Measurements from ENCODE around the gene FGF14.

FGF14 gene

DNA sequence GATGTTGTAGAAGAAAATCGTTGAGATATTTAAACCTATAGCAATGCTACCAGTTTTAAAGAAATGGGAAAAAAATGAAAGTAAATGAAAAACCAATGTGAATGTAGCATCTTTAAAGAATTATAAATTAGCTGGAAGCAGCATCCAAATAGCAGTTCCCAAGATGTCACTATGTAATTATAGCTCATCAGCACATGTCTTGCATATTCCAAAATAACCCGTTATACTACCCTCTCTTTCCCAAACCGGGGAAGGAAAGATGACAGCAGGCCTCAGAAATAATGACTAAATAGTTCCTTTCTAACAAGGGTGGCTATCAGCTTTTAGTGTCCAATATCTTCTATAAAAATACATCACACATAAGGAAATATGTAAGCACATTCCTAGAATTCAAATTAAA lies 140.5 kb downstream of the FGF14 start:
- DNase-seq (ENCODE audit: low spot score) = no peak
- in situ Hi-C loops (cut with MboI; ENCODE audit: low pct_unique_long_range_greater_than_20kb, low sequenced_read_pairs, unreplicated experiment) = no loop called here
- TF ChIP-seq, protein P1, sequence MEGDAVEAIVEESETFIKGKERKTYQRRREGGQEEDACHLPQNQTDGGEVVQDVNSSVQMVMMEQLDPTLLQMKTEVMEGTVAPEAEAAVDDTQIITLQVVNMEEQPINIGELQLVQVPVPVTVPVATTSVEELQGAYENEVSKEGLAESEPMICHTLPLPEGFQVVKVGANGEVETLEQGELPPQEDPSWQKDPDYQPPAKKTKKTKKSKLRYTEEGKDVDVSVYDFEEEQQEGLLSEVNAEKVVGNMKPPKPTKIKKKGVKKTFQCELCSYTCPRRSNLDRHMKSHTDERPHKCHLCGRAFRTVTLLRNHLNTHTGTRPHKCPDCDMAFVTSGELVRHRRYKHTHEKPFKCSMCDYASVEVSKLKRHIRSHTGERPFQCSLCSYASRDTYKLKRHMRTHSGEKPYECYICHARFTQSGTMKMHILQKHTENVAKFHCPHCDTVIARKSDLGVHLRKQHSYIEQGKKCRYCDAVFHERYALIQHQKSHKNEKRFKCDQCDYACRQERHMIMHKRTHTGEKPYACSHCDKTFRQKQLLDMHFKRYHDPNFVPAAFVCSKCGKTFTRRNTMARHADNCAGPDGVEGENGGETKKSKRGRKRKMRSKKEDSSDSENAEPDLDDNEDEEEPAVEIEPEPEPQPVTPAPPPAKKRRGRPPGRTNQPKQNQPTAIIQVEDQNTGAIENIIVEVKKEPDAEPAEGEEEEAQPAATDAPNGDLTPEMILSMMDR (IDR thresholded peaks at IDR 0.05; ENCODE audit: extremely low read depth, insufficient read depth, missing control alignments) = no peak

DNA sequence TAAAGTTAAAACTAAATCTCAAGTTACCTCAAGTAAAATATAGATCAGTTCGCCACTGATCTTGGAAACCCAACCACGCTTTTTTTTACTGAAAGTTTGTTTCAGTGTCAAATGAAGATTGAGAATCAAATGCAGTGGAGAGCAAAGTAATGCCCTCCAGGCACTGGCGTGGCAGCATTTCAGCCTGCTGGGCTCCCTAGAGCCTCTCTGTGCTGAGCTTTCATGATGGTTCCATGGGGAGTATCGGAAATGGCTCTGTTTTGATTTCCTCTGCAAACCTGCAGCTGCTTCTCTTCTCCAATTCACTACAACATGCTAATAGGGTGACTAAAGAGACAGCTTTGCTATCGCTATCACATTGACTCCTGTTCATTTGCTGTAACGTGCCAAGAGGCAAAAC lies 141.6 kb downstream of the FGF14 start:
- in situ Hi-C loops (cut with MboI; ENCODE audit: low pct_unique_long_range_greater_than_20kb, low sequenced_read_pairs, unreplicated experiment) = no loop called here
- TF ChIP-seq, protein P1 (IDR thresholded peaks at IDR 0.05; ENCODE audit: extremely low read depth, insufficient read depth, missing control alignments) = no peak
- no peak for DNase-seq (ENCODE audit: low spot score)

DNA sequence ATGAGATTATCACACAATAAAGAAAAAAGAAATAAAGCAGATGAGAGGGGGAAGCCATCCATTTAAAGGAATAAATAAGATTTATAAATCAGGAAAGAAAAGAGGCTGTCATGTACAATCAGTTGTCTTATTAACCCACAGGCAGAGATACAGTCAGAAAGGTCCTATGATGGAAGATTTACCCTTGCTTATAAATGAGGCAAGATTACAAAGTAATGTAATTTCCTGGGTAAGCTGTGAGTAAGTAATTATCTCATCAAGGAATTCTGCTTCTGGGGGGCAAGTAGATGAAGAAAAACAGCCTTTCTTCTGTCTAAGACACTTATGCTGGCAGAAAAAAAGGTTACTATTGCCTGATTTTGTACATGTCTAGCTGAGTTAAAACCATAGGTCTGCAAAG lies 146.4 kb downstream of the FGF14 start:
- in situ Hi-C loops (cut with MboI; ENCODE audit: low pct_unique_long_range_greater_than_20kb, low sequenced_read_pairs, unreplicated experiment) = no loop called here
- TF ChIP-seq, protein P1 (IDR thresholded peaks at IDR 0.05; ENCODE audit: extremely low read depth, insufficient read depth, missing control alignments) = no peak
- no peak for DNase-seq (ENCODE audit: low spot score)

DNA sequence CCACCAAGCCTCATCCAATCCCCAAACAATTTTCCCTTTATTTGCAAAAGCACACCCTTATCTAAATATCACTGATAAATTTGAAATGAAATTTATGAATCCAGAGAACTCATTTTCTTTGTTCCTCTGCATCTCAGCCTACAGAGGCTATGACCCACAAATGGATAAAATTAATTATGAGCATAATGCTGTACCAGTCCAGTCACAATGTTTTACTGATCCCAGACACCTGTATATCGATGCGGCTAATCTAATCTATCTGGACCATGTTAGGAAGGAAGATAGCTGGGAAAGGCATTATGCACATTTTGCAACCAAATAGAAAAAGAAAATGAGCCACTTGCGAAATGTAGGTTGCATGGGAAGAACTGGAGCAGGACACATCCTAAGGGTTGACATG lies 150.0 kb downstream of the FGF14 start:
- in situ Hi-C loops (cut with MboI; ENCODE audit: low pct_unique_long_range_greater_than_20kb, low sequenced_read_pairs, unreplicated experiment) = no loop called here
- TF ChIP-seq, protein P1 (IDR thresholded peaks at IDR 0.05; ENCODE audit: extremely low read depth, insufficient read depth, missing control alignments) = no peak
- no peak for DNase-seq (ENCODE audit: low spot score)

DNA sequence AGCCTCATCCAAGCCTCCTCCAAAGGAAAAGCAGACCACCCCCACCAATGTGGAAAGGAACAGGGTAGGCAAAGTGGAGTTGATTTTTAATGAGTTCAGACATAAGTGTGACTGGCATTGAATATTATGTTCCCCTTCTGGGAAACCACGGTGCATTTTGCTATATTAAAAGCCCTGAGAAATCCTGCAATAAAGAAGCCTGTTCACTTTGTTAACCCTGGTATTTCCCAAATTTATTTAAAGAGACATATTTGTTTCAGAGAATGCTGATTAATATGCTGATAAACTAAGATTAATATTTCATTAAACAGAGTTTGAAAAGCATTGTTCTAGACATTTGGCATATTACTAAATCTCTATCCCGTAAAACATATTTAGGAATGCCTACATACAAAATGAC lies 151.4 kb downstream of the FGF14 start:
- DNase-seq (ENCODE audit: low spot score) = no peak
- in situ Hi-C loops (cut with MboI; ENCODE audit: low pct_unique_long_range_greater_than_20kb, low sequenced_read_pairs, unreplicated experiment) = no loop called here
- TF ChIP-seq, protein P1 (IDR thresholded peaks at IDR 0.05; ENCODE audit: extremely low read depth, insufficient read depth, missing control alignments) = no peak

DNA sequence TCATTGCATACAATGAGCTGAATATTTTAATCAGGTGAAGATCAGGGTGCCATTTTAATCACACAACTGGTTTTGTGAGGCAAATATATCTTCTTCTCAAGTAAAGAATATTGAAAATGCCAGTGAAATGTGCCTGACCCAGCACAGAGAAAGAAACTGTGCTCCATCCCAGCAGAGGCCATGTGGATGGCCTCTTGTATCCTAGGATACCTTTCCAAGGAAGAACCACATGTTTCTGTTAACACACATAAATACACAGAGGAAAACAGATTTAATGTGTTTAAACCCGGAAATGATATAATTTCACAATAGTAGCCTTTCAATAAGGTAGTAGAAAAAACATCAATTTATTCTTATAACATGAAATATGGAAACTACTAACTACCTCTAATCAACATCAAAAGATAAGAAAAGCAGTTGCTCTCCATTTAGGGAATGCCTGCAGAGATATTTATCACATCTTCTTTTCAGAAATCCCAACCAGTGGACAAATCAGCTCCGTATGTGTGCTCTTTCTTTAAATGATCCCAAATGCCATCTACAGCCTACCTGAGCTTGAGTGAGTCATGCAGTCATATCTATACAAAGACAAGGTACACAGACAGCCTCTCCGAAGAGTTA lies 157.1 kb downstream of the FGF14 start:
- in situ Hi-C loops (cut with MboI; ENCODE audit: low pct_unique_long_range_greater_than_20kb, low sequenced_read_pairs, unreplicated experiment) = no loop called here
- no peak for DNase-seq (ENCODE audit: low spot score)
- TF ChIP-seq, protein P1 (IDR thresholded peaks at IDR 0.05; ENCODE audit: extremely low read depth, insufficient read depth, missing control alignments) = no peak

Measured in GM13977 (cell line).